Measurements from ENCODE around the gene ZNF678.
"Not testable (repeated sequence)": the region's sequence is repeated elsewhere in the genome, so short reads cannot be mapped to it uniquely, and the experiment has no call there.

The ZNF678 gene

DNA sequence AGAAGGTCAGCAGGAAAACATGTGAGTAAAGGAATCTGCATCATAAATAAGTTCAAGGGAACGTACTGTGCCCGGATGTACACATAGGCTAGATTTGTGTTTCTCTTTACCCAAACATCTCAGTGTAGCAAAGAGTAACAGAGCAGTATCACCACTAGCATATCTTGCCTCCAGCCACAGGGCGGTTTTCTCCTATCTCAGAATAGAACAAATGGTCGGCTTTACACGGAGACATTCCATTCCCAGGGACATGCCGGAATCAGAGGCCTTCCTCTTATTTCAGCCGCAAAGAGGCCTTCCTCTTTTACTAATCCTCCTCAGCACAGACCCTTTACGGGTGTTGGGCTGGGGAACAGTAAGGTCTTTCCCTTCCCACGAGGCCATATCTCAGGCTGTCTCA lies 42.9 kb downstream of the ZNF678 start:
- DNase-seq, result not testable (repeated sequence)

DNA sequence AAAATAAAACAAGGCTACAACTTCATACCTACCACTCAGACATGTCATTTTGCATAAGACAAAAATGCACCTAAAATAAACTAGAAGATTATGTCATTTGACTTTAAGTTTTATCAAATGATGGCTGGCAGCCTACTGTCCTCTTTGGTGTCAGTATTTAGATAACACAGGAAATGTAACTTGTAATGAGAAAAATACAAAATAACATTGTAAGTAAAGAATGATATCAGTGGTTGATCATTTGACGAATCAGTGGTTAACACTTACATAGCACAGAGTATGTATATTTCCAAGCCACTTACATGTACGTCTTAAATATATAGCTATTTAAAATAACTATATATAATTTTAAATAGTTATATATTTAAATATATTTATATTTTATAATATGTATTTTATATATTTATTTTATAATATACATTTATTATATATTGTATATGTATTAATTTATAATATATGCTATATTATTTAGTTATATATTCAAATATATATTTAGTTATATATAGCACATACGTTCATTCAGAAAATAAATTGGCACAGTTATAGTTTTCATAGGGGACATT lies 44.1 kb downstream of the ZNF678 start:
- DNase-seq, result no peak

DNA sequence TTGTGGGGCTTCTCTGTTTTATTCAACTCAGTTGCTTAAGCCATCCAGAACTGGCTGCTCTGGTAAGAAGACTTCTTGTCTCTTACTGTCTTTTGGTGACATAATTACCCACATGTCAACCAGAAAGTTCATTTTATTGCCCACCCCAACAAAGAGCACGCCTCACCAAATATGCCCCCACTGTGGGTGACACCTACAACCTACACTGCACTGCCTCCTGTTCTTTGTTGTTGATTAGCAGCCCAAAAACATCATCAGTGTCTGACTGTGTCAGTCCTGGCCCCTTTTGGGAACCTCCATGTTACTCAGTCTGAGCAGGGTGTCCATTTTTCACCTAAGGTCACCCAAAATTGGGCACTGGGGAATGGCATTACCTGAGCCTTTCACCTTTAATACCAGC lies 49.3 kb downstream of the ZNF678 start:
- DNase-seq, result no peak

DNA sequence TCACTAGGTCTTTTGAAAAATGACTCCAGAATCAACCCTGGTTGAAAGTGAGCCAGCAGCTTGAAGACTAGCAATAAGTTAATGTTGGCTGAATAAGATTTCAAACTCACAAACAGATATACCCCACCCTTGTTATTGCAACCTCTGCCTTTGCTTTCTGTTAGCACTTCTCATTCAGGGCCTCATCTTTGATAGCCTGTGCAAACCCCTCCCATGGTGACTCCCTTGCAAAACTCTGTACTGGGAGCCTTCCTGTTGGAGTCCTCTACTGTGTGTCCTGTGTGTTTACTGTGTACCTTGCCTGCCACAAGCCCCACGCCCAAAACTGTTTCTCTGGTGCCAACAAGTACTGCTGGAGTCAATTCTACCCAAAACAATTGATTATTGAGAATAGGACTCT lies 50.2 kb downstream of the ZNF678 start:
- no peak for DNase-seq

DNA sequence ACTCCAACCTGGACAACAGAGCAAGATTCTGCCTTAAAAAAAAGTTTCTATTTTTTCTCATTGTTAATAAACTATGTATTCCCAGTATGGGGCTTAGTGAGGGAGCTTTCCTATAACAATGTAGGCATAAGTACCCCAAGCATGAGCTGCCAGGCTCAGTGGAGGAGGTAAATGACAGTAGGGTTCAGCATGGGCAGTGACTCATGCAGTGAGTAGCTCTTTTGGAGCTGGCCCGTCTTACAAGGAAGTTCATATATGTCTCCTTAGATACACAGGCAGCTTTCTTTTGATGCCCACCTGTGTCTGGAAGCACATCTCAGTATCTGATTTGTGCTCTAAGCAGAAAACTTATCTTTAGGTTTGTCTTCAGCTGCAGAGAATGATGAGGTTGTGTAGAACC lies 57.9 kb downstream of the ZNF678 start:
- DNase-seq, result no peak

DNA sequence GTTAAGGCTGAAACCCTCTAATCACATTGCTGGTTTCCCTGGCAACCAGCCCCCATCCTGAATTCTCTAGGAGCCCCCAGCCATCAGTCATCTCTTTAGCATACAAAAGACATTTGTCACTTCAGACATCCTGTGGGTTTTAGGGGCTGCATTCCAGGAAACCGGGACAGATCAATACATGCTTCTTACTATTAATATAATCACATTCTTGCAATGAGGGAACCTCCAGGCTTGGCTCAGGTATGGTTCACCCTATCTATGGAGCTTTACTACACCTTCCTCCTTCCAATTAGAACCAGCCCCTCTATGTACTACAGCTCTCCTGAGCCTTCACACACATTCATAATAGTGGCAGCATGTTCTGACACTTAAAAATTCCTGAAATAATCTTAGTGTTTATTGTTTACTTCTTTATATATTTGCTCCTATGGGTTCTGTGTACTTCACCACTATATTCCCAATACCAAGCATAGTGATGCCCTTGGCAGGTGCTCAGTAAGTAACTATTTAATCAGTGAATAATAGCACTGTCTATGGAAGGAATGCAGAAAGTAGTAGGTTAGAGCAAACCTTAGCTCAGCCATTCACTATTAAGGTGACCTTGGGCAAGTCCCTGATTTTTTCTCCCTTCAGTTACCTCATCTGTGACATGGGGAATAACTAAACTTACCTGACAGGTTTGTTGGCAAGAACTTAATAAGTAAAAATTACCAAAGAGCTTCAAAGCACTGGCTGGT lies 59.6 kb downstream of the ZNF678 start:
- no peak for DNase-seq

DNA sequence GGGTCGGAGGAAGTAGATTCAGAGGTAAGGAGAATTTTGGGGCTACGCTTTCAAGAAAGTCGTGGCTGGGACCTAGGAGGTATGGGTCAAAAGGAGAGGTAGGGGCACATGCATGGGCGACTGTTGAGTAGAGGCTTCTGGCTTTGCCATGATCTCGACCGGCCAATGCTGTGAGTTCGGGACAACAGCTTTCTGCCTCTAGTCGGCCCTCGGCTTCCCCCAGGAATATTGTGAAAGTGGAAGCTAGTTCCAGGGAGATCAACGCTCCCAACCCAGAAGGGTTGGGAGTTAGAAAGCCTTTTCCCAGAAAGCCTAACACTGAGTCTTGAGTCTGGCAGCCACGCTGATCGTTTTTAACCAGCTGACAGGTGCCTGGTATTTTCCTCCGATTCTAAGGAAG lies 69.0 kb downstream of the ZNF678 start:
- DNase-seq, result no peak

DNA sequence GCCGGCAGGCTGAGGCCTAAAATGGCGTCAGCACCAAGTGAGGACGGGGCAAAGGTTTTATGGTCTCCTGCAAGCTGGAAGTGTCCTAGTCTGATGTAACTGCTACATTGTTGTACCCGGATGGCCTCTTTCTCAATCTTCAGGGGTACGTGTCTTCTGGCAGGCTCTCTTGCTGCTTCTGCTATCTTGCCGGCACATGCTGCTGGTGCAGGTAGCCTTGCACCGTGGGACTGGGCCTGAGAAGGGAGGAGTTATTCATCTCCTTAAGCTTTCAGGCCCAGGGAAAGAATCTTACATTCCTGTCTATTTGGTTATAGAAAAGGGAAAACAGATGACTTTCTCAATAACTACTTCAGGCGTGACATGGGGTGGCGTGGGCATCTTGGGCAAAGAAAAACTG lies 72.2 kb downstream of the ZNF678 start:
- no peak for DNase-seq

DNA sequence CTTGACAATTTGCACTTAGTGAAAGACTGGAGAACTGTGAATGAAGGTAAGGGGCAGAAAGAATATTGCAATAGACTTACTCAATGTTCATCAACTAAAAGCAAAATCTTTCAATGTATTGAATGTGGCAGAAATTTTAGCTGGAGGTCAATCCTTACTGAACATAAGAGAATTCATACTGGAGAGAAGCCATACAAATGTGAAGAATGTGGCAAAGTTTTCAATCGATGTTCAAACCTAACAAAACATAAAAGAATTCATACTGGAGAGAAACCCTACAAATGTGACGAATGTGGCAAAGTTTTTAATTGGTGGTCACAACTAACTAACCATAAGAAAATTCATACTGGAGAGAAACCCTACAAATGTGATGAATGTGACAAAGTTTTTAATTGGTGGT lies 91.1 kb downstream of the ZNF678 start:
- no peak for DNase-seq

DNA sequence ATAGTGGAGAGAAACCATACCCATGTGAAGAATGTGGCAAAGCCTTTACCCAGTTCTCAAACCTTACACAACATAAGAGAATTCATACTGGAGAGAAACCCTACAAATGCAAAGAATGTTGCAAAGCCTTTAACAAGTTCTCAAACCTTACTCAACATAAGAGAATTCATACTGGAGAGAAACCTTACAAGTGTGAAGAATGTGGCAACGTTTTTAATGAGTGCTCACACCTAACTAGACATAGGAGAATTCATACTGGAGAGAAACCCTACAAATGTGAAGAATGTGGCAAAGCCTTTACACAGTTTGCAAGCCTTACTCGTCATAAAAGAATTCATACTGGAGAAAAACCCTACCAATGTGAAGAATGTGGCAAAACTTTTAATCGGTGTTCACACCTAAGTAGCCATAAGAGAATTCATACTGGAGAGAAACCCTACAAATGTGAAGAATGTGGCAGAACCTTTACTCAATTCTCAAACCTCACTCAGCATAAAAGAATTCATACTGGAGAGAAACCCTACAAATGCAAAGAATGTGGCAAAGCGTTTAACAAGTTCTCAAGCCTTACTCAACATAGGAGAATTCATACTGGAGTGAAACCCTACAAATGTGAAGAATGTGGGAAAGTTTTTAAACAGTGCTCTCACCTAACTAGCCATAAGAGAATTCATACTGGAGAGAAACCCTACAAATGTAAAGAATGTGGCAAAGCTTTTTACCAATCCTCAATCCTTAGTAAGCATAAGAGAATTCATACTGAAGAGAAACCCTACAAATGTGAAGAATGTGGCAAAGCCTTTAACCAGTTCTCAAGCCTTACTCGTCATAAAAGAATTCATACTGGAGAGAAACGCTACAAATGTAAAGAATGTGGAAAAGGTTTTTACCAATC lies 91.7 kb downstream of the ZNF678 start:
- DNase-seq, result no peak

DNA sequence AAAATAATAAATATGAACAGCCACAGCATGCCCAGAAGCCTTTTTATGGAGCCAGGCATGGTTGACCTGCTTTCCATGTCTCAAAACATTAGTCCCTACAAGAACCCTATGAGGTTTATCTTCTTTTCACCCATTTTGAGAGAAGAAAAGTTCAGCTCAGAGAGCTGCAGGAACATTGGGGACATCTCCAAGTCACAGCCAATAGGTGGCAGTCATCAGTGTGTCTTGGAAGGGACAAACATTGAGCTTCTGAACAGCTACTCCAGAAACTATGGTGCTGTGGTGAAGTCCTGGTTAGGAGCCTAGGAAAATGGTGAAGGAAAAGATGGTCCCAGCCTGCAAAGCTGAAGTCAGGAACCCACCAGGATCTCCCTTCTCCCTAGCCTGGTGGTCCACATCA lies 98.1 kb downstream of the ZNF678 start:
- DNase-seq, result no peak

DNA sequence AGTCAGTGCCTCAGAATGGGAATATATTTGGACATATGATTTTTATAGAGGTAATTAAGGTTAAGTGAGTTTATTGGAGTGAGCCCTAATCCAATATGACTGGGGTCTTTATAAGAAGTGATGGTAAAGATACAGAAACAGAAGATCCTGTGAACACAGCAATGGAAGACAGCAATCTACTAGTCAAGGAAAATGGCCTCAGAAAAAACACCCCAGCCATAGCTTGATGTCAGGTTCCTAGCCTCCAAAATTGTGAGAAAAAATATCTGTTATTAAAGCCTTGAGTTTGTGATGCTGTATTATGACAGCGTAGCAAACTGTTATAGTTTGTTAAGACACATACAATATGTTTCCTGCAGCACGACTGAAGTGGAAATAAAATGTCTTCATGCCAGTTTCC lies 99.6 kb downstream of the ZNF678 start:
- DNase-seq, result no peak

DNA sequence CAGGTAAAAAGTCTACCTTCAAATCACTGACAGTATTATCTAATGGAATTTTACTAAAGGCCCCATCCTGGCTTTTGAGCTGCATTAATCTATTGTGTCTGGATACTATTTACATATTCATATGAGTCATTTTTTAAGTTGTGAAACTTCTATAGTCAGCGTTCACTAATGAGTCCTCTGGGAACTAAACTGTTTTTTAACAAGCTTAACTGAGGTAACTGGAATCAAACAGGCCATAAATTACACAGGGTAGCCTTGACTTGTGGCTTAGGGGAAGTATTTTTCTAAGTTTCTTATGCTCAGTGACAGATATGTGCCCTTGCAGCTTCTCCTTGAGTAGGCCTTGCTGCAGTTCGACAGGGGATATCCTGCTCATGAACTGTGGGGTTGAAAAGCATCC lies 102.9 kb downstream of the ZNF678 start:
- no peak for DNase-seq

DNA sequence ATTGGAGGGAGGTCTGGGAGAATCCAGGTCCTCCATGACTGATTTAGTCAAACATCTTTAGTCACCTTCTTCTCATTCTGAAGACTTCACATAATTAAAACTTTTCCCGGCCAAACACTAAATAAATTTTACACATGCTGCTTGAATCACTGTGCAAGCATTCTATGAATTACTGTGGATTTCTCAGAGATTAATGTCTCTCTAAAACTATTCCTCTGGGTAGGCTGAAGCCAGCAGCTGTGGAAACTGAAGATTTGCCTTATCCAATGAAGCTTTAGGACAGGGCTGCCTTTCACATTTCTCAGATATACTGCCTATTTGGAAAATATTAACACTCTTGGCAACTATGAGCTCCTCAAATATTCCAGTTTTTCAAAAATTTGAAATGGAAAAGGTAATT lies 110.1 kb downstream of the ZNF678 start:
- no peak for DNase-seq

DNA sequence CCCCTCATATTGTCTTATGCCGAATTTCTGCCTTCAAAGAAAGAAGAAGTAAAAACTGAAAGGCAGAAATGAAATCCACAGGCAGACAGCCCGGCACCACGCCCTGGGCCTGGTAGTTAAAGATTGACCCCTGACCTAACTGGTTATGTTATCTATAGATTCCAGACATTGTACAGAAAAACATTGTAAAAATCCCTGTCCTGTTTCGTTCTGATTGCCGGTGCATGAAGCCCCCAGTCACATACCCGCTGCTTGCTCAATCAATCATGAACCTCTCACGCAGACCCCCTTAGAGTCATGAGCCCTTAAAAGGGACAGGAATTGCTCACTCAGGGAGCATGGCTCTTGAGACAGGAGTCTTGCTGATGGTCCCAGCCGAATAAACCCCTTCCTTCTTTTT lies 122.5 kb downstream of the ZNF678 start:
- DNase-seq, result no peak

DNA sequence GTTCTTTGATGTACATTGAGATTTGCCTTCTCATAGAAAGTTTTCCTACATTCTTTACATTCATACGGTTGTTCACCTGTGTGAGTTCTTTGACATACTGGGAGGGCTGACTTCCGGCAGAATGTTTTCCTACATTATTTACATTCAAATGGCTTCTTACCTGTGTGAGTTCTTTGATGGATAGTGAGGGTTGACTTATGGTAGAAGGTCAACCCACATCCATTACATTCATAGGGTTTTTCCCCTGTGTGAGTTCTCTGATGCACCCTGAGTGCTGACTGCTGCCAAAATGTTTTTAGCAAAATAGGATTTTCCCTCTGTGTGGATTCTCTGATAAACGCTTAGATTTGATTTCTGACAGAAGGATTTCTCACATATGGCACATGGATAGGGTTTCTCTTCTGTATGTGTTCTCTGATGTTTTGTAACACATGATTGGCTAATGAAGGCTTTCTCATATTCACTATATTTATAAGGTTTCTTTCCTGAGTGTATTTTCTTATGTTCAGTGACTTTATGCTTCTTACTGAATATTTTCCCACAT lies 134.0 kb downstream of the ZNF678 start:
- no peak for DNase-seq

DNA sequence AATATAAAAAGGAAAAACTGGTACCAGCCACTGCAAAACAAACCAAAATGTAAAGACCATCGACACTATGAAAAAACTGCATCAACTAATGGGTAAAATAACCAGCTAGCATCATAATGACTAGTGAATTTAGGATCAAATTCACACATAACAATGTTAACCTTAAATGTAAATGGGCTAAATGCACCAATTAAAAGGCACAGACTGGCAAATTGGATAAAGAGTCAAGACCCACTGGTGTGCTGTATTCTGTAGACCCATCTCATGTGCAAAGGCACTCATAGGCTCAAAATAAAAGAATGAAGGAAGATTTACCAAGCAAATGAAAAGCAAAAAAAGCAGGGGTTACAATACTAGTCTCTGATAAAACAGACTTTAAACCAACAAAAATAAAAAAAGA lies 138.3 kb downstream of the ZNF678 start:
- not testable (repeated sequence) for DNase-seq

DNA sequence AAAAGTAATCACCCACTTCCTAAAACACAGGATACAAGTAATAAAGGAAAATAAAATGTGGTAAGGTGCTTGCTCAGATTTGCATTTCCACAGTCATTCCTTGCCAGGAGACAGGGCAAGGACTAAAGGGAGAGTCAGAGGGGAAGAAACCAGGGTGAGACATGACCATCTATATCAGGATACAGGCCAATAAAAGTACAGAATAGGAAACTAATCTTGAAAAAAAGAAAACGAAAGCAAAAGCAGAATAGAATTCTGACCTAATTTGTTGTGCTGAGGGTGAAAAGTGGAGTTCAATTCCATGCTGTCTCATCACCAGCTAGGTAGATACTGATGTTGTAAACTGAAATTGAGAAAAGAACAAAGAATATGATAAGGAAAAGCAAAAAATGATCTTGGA lies 144.5 kb downstream of the ZNF678 start:
- DNase-seq, result no peak

DNA sequence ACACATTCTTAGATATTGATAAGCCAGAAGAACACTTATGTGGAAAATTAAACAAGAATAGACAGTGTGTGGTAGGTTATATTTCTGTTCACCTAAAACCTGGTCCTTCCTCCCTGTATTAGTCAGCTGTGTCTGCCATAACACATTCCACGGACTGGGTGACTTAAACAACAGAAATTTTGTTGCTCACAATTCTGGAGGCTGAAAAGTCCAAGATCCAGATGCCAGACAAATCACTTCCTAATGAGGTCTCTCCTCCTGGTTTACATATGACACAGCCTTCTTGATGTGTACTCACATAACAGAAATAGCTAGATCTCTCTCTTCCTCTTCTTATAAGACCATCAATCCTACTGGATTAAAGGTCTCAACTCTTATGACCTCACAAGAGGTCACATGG lies 146.1 kb downstream of the ZNF678 start:
- no peak for DNase-seq

DNA sequence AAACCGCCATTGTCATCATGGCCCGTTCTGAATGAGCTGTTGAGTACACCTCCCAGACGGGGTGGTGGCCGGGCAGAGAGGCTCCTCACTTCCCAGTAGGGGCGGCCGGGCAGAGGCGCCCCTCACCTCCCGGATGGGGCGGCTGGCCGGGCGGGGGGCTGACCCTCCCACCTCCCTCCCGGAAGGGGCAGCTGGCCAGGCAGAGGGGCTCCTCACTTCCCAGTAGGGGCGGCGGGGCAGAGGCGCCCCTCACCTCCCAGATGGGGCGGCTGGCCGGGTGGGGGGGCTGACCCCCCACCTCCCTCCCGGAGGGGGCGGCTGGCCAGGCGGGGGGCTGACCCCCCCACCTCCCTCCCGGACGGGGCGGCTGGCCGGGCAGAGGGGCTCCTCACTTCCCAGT lies 147.1 kb downstream of the ZNF678 start:
- DNase-seq, result not testable (repeated sequence)

DNA sequence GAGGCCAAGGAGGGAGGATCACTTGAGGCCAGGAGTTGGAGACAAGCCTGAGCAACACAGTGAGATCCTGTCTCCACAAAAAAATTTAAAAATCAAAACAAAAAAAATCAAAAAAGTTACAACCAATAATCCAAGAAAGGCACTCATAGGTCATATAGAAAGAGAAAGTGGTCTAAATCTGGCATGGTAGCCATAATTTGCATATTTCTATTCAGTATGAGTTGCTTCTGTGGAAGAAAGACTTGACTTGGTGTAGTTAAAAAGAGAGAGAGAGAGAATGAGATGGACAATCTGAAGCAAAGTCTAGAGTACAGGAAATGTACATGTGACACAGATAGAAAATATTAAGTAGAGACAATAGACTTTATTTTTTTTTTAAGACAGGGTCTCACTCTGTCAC lies 149.3 kb downstream of the ZNF678 start:
- DNase-seq, result no peak

DNA sequence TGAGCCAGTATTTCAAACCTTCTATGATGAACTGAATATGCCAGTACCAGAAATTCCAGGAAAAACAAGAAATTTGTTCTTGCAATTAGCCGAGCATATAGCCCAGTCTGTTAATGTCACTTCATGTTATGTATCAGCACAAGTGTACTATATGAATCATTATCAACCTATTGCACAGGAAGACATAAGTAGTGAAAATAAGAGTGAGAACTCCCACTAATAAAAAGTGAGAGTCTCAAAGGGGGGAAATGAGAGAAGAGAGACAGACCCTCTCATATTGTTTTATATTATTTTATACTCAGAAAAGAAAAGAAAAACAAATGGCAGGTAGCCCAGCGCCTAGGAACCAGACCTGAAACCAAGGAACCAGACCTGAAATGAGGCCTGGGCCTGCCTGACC lies 155.6 kb downstream of the ZNF678 start:
- no peak for DNase-seq

DNA sequence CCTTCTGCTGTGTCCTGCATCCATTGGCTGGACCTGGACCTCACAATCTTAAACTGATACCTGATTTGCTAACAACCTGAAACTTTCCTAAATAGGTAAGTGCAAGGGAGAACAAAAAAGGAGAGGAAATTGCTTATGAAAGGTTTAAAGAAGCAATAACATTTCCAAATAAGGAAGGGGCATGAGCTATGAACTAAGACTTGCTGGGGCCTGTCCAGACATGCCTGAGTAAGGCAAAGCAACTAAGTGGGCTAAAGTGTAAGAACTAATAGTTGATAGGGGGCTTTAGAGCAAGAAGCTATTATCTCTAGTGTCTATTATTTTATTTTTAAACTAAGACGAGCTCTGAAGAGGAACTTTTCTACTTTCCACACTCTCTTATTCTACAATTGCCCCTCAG lies 160.1 kb downstream of the ZNF678 start:
- DNase-seq, result no peak

DNA sequence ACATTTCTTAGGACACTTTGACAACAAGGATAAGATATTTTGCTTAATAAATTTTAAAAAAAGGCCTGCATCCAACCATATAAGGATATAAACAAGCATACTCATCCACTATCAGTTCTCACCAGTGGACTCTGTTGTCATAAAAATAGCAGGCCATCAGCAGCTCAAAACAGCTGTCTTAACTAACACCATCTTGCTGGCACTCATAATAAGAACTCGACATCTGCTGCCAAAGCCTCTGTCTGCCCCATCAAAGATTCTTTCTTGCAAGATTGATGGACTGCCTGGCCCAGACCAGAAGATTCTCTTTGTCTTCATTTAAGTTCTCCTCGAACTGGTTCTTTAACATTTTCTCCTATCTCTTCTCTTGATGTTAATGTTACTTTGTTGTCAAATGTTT lies 161.7 kb downstream of the ZNF678 start:
- no peak for DNase-seq

All from activated CD8-positive, alpha-beta memory T cell treated with anti-CD3 and anti-CD28 coated beads for 24 hours (primary cell).